Right lobe of liver (tissue), 6 donors: ENCODE data around the gene ITGA11. TPM values are rescaled to one million over a fixed set of nuclear protein-coding genes. Genes with fewer than 3 reads are reported as not detected.

Experiments
- ATAC-seq, 4 donors: fragments of 200-7000 bp; cut with Tn5 transposase; one replicate each; pipeline ENCODE4 v1.9.1; 2020; ENCODE audit warnings: mild to moderate bottlenecking in 4 of 4, moderate library complexity in 4 of 4
- DNase-seq, 3 donors: peaks; one replicate each; pipeline ENCODE4 v3.0.0-alpha.2; 2020
- H3K27ac ChIP-seq, 3 donors: fragments of 200-600 bp; one replicate each; pipeline ENCODE4 v1.8.0; 2022
- H3K27me3 ChIP-seq, 2 donors: fragments of 200-600 bp; one replicate each; pipeline ENCODE4 v1.8.0; 2022
- H3K36me3 ChIP-seq, 4 donors: fragments of 200-600 bp; sonication (generic) in 1 of 4; one replicate each; pipeline versions ENCODE4 v1.5.1 to v1.8.0; 2017 to 2022; ENCODE audit warnings: control low read depth in 1 of 4
- H3K4me1 ChIP-seq, 4 donors: fragments of 200-600 bp; sonication (generic) in 1 of 4; one replicate each; pipeline versions ENCODE4 v1.5.1 to v1.8.0; 2017 to 2022; ENCODE audit warnings: control low read depth in 1 of 4
- H3K4me3 ChIP-seq, 3 donors: fragments of 200-600 bp; one replicate each; pipeline ENCODE4 v1.8.0; 2022
- H3K9me3 ChIP-seq, 4 donors: fragments of 200-600 bp; sonication (generic) in 1 of 4; one replicate each; pipeline versions ENCODE4 v1.5.1 to v1.8.0; 2017 to 2022; ENCODE audit warnings: control low read depth in 1 of 4
- POLR2A ChIP-seq: fragments of 450-650 bp; IDR thresholded peaks from one replicate; pipeline ENCODE4 v1.6.1; 2017; ENCODE audit warnings: antibody characterized with exemption, mild to moderate bottlenecking
- WGBS: methylation state at CpG from one replicate; pipeline ENCODE4 v1.1.6; 2018; ENCODE audit warnings: low coverage, low lambda C conversion rate; ENCODE audit not compliant: insufficient coverage; ENCODE audit errors: missing lambda C conversion rate; 5-methylcytosine and 5-hydroxymethylcytosine counted together
- intact Hi-C, 2 donors: fragments of 100-400 bp; cut with DNase I; formaldehyde crosslinking; loops; one replicate each; pipeline versions ENCODE4 v1.11.2 to v1.14.1; 2022
- total RNA-seq, 6 experiments: library from RNA; depleted of rRNA in 2 of 6; stranded (reverse); fragments of >200 nt in 2 of 6; fragmentation: NEBNext Ultra II Directional in 3 of 6; extraction: Animal tissue kit (Norgen Biotek cat#: 25700) in 3 of 6; gene quantifications; one replicate each; pipeline versions ENCODE4 v1.1.0 to v1.2.4, GENCODE V29; 2016 to 2023
- TF ChIP-seq, protein P1 (sequence below), 4 donors: fragments of 200-600 bp in 3 of 4; fragments of 450-650 bp in 1 of 4; IDR thresholded peaks; one replicate each; pipeline versions ENCODE4 v1.5.1 to v1.8.0; 2016 to 2022; ENCODE audit warnings: antibody characterized with exemption in 4 of 4, mild to moderate bottlenecking in 2 of 4
- donor health status: DM: no; HTN: yes; CAD: no.
- donor health status: DM: no; HTN: no; CAD: no.
- donor health status: DM: no; HTN: no; CAD: no.
- donor health status: DM: no; HTN: yes; CAD: no.
- donor health status: DM: no; HTN: yes; CAD: no.

Gene ITGA11
- total RNA-seq, 6 experiments from 2014 or later: 0.51 to 1.4 (median 0.73) TPM

DNA sequence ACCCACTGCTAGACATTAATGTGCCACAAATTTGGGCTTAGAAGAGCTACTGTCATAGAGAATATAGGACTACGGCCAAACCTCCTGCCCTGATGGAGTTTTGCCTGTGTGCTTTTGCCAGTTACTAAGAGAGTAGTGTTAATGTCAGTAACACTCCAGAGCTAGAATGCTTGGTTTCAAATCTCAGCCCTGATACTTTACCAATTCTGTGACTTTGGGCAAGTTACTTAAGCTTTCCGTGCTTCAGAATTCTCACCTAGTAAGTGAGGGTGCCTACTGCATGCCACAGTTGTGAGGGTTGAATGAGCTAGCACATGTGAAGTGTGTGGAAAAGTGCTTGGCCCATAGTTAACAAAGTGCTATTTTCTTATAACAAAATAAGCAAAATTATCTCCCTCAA is 10.9 kb upstream of the ITGA11 start:
- Histone ChIP-seq H3K4me1 (no peaks in the 10 kb centered on the region), H3K9me3 (no peaks in the 10 kb centered on the region), H3K36me3 (no peaks in the 10 kb centered on the region), H3K27me3 (no peaks in the 10 kb centered on the region), H3K4me3 (no peak overlapping the region), H3K27ac (no peak overlapping the region)
- intact Hi-C loops: no loop called here
- no peak for TF ChIP-seq POLR2A
- TF ChIP-seq, protein P1, sequence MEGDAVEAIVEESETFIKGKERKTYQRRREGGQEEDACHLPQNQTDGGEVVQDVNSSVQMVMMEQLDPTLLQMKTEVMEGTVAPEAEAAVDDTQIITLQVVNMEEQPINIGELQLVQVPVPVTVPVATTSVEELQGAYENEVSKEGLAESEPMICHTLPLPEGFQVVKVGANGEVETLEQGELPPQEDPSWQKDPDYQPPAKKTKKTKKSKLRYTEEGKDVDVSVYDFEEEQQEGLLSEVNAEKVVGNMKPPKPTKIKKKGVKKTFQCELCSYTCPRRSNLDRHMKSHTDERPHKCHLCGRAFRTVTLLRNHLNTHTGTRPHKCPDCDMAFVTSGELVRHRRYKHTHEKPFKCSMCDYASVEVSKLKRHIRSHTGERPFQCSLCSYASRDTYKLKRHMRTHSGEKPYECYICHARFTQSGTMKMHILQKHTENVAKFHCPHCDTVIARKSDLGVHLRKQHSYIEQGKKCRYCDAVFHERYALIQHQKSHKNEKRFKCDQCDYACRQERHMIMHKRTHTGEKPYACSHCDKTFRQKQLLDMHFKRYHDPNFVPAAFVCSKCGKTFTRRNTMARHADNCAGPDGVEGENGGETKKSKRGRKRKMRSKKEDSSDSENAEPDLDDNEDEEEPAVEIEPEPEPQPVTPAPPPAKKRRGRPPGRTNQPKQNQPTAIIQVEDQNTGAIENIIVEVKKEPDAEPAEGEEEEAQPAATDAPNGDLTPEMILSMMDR (IDR thresholded peaks at IDR 0.05): no peak
- DNase-seq (no peak), ATAC-seq (no peak)
- WGBS: 83% methylated on average over 1 of the region's 2 CpGs

DNA sequence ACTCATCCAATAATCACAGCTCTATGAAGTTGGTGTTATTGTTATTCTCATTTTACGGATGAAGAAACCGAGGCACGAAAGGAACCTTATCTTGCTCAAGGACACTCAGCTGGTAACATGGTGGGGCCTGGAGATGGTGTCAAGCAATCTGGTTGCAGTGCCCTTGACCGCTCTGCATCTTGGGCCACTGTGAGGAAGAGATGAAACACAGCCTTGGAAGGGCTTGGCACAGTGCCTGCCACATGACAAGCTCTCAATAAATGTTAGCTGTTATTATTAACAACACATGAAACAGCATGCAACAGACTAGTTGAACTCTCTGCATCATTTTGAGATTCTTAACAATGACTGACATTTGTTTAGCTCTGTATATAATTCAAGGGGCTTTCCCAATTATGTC is 10.1 kb upstream of the ITGA11 start:
- no peaks in the 10 kb centered on the region for H3K9me3 ChIP-seq
- H3K27me3 ChIP-seq: no peaks in the 10 kb centered on the region
- H3K4me3 ChIP-seq: no peak overlapping the region
- WGBS: 54% methylated on average over 2 of the region's 4 CpGs
- no peaks in the 10 kb centered on the region for H3K4me1 ChIP-seq
- no peak for TF ChIP-seq POLR2A
- TF ChIP-seq, protein P1 (IDR thresholded peaks at IDR 0.05): no peak
- H3K36me3 ChIP-seq: no peaks in the 10 kb centered on the region
- H3K27ac ChIP-seq: no peak overlapping the region
- intact Hi-C loops: no loop called here
- DNase-seq: no peak
- no peak for ATAC-seq

DNA sequence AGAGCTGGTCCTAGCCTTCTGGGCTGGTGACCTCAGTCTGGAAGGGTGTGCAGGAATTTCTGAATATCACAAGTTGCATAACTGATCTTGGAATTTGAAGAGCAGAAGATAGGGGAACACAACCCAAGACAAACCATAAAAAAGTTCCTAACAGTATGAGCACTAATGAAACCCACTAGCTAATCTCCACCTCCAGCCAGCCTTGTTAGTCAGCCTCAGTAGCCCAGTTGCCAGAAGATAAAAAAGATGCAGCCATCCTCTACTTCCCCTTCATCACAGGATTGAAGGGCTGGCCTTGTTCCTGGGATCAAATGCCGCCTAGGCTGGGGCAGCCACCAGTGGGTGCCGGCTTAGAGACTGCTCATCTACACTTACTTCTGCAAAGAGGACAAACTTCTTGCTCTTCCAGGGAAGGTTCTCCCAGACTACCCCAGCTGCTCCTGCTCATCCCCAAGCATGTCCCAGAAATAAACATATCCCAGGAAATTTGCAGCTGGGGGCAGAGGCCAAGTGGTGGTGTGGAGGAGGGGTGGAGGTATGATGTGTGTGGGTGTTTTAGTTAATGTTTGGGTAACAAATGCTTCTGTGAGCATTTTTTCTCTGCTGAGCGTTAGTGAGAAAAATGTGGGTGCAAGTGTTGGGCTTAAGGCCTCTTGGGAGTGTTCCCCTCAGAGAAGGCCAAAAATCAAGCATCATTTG is 9.2 kb upstream of the ITGA11 start:
- H3K9me3 ChIP-seq: no peaks in the 10 kb centered on the region
- intact Hi-C loops: no loop called here
- WGBS: 0% methylated on average over 1 of the region's 3 CpGs
- no peak overlapping the region for H3K27ac ChIP-seq
- no peaks in the 10 kb centered on the region for H3K4me1 ChIP-seq
- ATAC-seq (no peak), DNase-seq (no peak)
- no peaks in the 10 kb centered on the region for H3K36me3 ChIP-seq
- no peaks in the 10 kb centered on the region for H3K27me3 ChIP-seq
- no peak for TF ChIP-seq POLR2A
- TF ChIP-seq, protein P1 (IDR thresholded peaks at IDR 0.05): no peak
- H3K4me3 ChIP-seq: no peak overlapping the region

DNA sequence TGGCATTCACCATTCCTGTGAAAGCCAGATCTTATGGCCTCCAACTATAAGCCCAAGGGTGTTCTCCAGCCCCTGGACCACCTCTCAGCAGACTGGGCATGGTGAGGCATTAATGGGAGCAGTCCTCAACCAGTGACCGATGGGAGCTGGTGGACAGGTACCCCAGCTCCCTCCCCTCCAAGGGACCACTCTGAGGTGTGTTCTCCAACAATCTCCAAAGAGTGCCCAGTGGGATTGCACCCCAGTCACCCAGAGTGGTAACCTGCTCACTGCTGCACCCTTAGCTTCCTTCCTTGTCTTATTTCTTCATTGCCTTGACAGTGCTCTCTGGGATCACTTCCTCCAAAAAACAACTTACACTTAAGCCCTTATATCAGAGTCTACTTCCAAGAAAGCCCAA is 8.2 kb upstream of the ITGA11 start:
- no peaks in the 10 kb centered on the region for H3K27me3 ChIP-seq
- H3K9me3 ChIP-seq: no peaks in the 10 kb centered on the region
- no peak for TF ChIP-seq POLR2A
- TF ChIP-seq, protein P1 (IDR thresholded peaks at IDR 0.05): no peak
- WGBS: 40% methylated on average over 1 of the region's 1 CpG
- no peaks in the 10 kb centered on the region for H3K4me1 ChIP-seq
- intact Hi-C loops: no loop called here
- no peak overlapping the region for H3K4me3 ChIP-seq
- ATAC-seq: peak in 1 of 4 donors; percentile 28
- no peak overlapping the region for H3K27ac ChIP-seq
- DNase-seq: no peak
- H3K36me3 ChIP-seq: no peaks in the 10 kb centered on the region
